ENCODE results near the gene TIGAR.

GRCh38 chr12:4330203-4330602, 9.2 kb downstream of the TIGAR start:
- TF ChIP-seq EZH2 (IDR thresholded peaks at IDR 0.05; ENCODE audit: insufficient read depth, poor library complexity, severe bottlenecking), result no peak
- no peak for TF ChIP-seq EZH2phosphoT487 (IDR thresholded peaks at IDR 0.05; ENCODE audit: insufficient read depth, low read depth)
